Subcutaneous preadipocyte (primary cell): ENCODE data around the gene DUSP10. TPM values are rescaled to one million over a fixed set of nuclear protein-coding genes. Genes with fewer than 3 reads are reported as not detected.

Experiments used
- total RNA-seq: library from RNA; depleted of rRNA; stranded (reverse); fragments of >200 nt; gene quantifications from 2 replicates; pipeline ENCODE4 v1.2.3, GENCODE V29; 2012

Gene DUSP10
- total RNA-seq: 18.8 and 43.0 TPM in 2 replicates

GRCh38 chr1:221741703-221742554, at the start of gene DUSP10:
DUSP10 (minus strand) TSS chr1:221742089; CDS start chr1:221739744, 2,345 bp downstream.

